Stimulated activated CD4-positive, alpha-beta T cell treated with anti-CD3 and anti-CD28 coated beads, Interleukin-1b, Interleukin-23, amount 100 ng/mL, for 24 hours (primary cell): Measurements from ENCODE around the gene COG3.

ENCODE experiments used
- DNase-seq, 4 experiments: peaks; one replicate each; pipeline ENCODE4 v3.0.0-alpha.2; 2020; ENCODE audit warnings: low read depth in 4 of 4, low spot score in 1 of 4

The COG3 gene

GRCh38 chr13:45503658-45504057 lies 38.9 kb downstream of the COG3 start:
- no peak for DNase-seq

GRCh38 chr13:45506811-45507210 lies 42.1 kb downstream of the COG3 start:
- DNase-seq: no peak

- no peak for DNase-seq
Observed at GRCh38 chr13:45508776-45509175, 44.0 kb downstream of the COG3 start.

GRCh38 chr13:45510672-45511071 lies 45.9 kb downstream of the COG3 start:
- DNase-seq: no peak

- no peak for DNase-seq
Observed at GRCh38 chr13:45511310-45512097, 46.8 kb downstream of the COG3 start.

GRCh38 chr13:45512098-45512496 lies 47.4 kb downstream of the COG3 start:
- no peak for DNase-seq

- DNase-seq: no peak
Observed at GRCh38 chr13:45516757-45517156, 52.0 kb downstream of the COG3 start.

- no peak for DNase-seq
Observed at GRCh38 chr13:45518525-45519245, 53.9 kb downstream of the COG3 start.

GRCh38 chr13:45519493-45519892 lies 54.8 kb downstream of the COG3 start:
- DNase-seq: no peak

- DNase-seq: no peak
Observed at GRCh38 chr13:45521297-45521696, 56.6 kb downstream of the COG3 start.

GRCh38 chr13:45522571-45522970 lies 57.8 kb downstream of the COG3 start:
- no peak for DNase-seq

GRCh38 chr13:45527699-45528462 lies 63.1 kb downstream of the COG3 start:
- DNase-seq: no peak

GRCh38 chr13:45529758-45530157 lies 65.0 kb downstream of the COG3 start:
- DNase-seq: no peak

GRCh38 chr13:45534604-45535003 lies 69.9 kb downstream of the COG3 start:
- no peak for DNase-seq

GRCh38 chr13:45536224-45536623 lies 71.5 kb downstream of the COG3 start:
- no peak for DNase-seq

- DNase-seq: no peak
Observed at GRCh38 chr13:45537516-45537915, 72.8 kb downstream of the COG3 start.

- no peak for DNase-seq
Observed at GRCh38 chr13:45538382-45538781, 73.6 kb downstream of the COG3 start.

- DNase-seq: no peak
Observed at GRCh38 chr13:45540195-45540594, 75.5 kb downstream of the COG3 start.

- no peak for DNase-seq
Observed at GRCh38 chr13:45540864-45541263, 76.1 kb downstream of the COG3 start.

- DNase-seq: no peak
Observed at GRCh38 chr13:45541806-45542205, 77.1 kb downstream of the COG3 start.

- no peak for DNase-seq
Observed at GRCh38 chr13:45542391-45542790, 77.7 kb downstream of the COG3 start.

- no peak for DNase-seq
Observed at GRCh38 chr13:45542878-45543277, 78.1 kb downstream of the COG3 start.
